Fibroblast of skin of abdomen (primary cell): ENCODE measurements around the gene HTR1D.

Source experiments
- DNase-seq: peaks from one replicate; pipeline ENCODE4 v3.0.0-alpha.2; 2013

Gene HTR1D

GRCh38 chr1:23184212-23184934, 32.9 kb downstream of the HTR1D start:
- peak; percentile 43 for DNase-seq

GRCh38 chr1:23179862-23180261, 37.4 kb downstream of the HTR1D start:
- DNase-seq: no peak

- no peak for DNase-seq
Measured at GRCh38 chr1:23178950-23179349, 38.4 kb downstream of the HTR1D start.

- DNase-seq: no peak
Measured at GRCh38 chr1:23178414-23178813, 38.9 kb downstream of the HTR1D start.

- peak; percentile 82 for DNase-seq
Measured at GRCh38 chr1:23177438-23178380, 39.6 kb downstream of the HTR1D start.

GRCh38 chr1:23177031-23177430, 40.3 kb downstream of the HTR1D start:
- no peak for DNase-seq

GRCh38 chr1:23174426-23175110, 42.7 kb downstream of the HTR1D start:
- DNase-seq: no peak

- DNase-seq: no peak
Measured at GRCh38 chr1:23171181-23171755, 46.0 kb downstream of the HTR1D start.

- DNase-seq: peak; percentile 71
Measured at GRCh38 chr1:23169727-23170335, 47.5 kb downstream of the HTR1D start.

- DNase-seq: no peak
Measured at GRCh38 chr1:23169195-23169575, 48.1 kb downstream of the HTR1D start.

GRCh38 chr1:23168445-23169194, 48.7 kb downstream of the HTR1D start, which contains the start of gene LUZP1:
LUZP1 (minus strand) TSS chr1:23168856.
- DNase-seq: peak; percentile 86

GRCh38 chr1:23168079-23168444, 49.2 kb downstream of the HTR1D start:
- DNase-seq: no peak

GRCh38 chr1:23167353-23168078, 49.8 kb downstream of the HTR1D start:
- DNase-seq: peak; percentile 76

GRCh38 chr1:23166854-23167253, 50.4 kb downstream of the HTR1D start:
- DNase-seq: no peak

GRCh38 chr1:23163395-23163794, 53.9 kb downstream of the HTR1D start:
- DNase-seq: peak; percentile 27

- no peak for DNase-seq
Measured at GRCh38 chr1:23159963-23160877, 57.1 kb downstream of the HTR1D start.

GRCh38 chr1:23156940-23157339, 60.4 kb downstream of the HTR1D start:
- no peak for DNase-seq

- no peak for DNase-seq
Measured at GRCh38 chr1:23152966-23153684, 64.2 kb downstream of the HTR1D start.

GRCh38 chr1:23150742-23151141, 66.6 kb downstream of the HTR1D start:
- DNase-seq: no peak
